AG10803 (cell line): Measurements from ENCODE around the gene IDH2.
"Not testable (repeated sequence)": the region's sequence is repeated elsewhere in the genome, so short reads cannot be mapped to it uniquely, and the experiment has no call there.

ENCODE experiments used
- DNase-seq: peaks from one replicate; pipeline ENCODE4 v3.0.0; 2010; ENCODE audit warnings: low read depth
- H3K4me3 ChIP-seq: 2 replicates; pipeline ENCODE4 v1.5.1; 2011; ENCODE audit warnings: mild to moderate bottlenecking, low read length, control low read depth
- CTCF ChIP-seq: conservative IDR thresholded peaks from 2 replicates; pipeline ENCODE4 v1.5.1; 2011; ENCODE audit warnings: mild to moderate bottlenecking, low read length, control low read depth, inconsistent platforms

Gene IDH2

GRCh38 chr15:90075420-90076289 is 26.6 kb downstream of the IDH2 start:
- DNase-seq: peak; percentile 37
- H3K4me3 ChIP-seq: no peak overlapping the region
- TF ChIP-seq CTCF: no peak

- TF ChIP-seq CTCF: no peak
- DNase-seq: no peak
- H3K4me3 ChIP-seq: no peak overlapping the region
Measured at GRCh38 chr15:90074916-90075315, 27.4 kb downstream of the IDH2 start.

GRCh38 chr15:90074023-90074422 is 28.2 kb downstream of the IDH2 start:
- TF ChIP-seq CTCF: no peak
- no peak overlapping the region for H3K4me3 ChIP-seq
- DNase-seq: no peak

GRCh38 chr15:90072978-90073640 is 29.2 kb downstream of the IDH2 start:
- H3K4me3 ChIP-seq: no peak overlapping the region
- DNase-seq: no peak
- TF ChIP-seq CTCF: no peak

GRCh38 chr15:90071220-90071807 is 31.0 kb downstream of the IDH2 start:
- H3K4me3 ChIP-seq: no peak overlapping the region
- DNase-seq: peak; percentile 83
- peak; percentile 89 for TF ChIP-seq CTCF

- DNase-seq, H3K4me3 ChIP-seq: not testable (repeated sequence)
Measured at GRCh38 chr15:90070623-90071022, 31.6 kb downstream of the IDH2 start.

GRCh38 chr15:90067953-90068606 is 34.2 kb downstream of the IDH2 start:
- H3K4me3 ChIP-seq: no peak overlapping the region
- no peak for TF ChIP-seq CTCF
- DNase-seq: no peak
